GM12878 (cell line): ENCODE results near the gene FANCG. TPM values are rescaled to one million over a fixed set of nuclear protein-coding genes. Genes with fewer than 3 reads are reported as not detected.

ENCODE experiments used
- CEBPZ ChIP-seq: fragments of 150-350 bp; IDR thresholded peaks from 2 replicates; pipeline ENCODE4 v1.6.1; 2016; ENCODE audit warnings: low read depth, low read length
- PBX3 ChIP-seq: IDR thresholded peaks from 2 replicates; pipeline ENCODE4 v1.6.1; 2011; ENCODE audit warnings: mild to moderate bottlenecking, low read depth, low read length, moderate library complexity; ENCODE audit not compliant: insufficient replicate concordance
- TCF12 ChIP-seq: IDR thresholded peaks from 2 replicates; pipeline ENCODE4 v1.6.1; 2011; ENCODE audit warnings: low read depth, mild to moderate bottlenecking, low read length
- polyA plus RNA-seq, 11 experiments: library from polyadenylated mRNA; depleted of rRNA in 4 of 11; unstranded in 6 of 11; stranded (reverse) in 5 of 11; fragments of >200 nt; fragmentation: Nextera tagmentation in 4 of 11; fragmentation: Illumina TruSeq in 1 of 11; extraction: Ambion mirVana in 4 of 11; extraction: Trizol in 1 of 11; gene quantifications; 1 replicate in 1 of 11; 2 replicates in 10 of 11; pipeline versions ENCODE4 v1.2.1 to v1.2.3, GENCODE V29; 2011 to 2016; ENCODE audit warnings: inconsistent platforms in 2 of 11, missing spikeins in 2 of 11, low read depth in 1 of 11
- total RNA-seq, 4 experiments: library from RNA; depleted of rRNA in 3 of 4; stranded (reverse); fragments of >200 nt in 3 of 4; fragmentation: Illumina TruSeq in 1 of 4; extraction: Trizol in 1 of 4; gene quantifications; 2 replicates each; pipeline versions ENCODE4 v1.2.1 to v1.2.3, GENCODE V29; 2013 to 2021

Gene FANCG
- total and polyA plus RNA-seq, 10 of the 15 experiments (the other 5 are each of a cell fraction or from before 2014, with no cell fraction given), result 16.4 to 78.7 (median 45.4) TPM

- TF ChIP-seq PBX3 (no peak), TCF12 (no peak), CEBPZ (no peak)
These were observed 34.5 kb upstream of the FANCG start (continued) for GRCh38 chr9:35114113-35114839.
